ENCODE data around the gene KIF1B. TPM values are rescaled to one million over a fixed set of nuclear protein-coding genes. Genes with fewer than 3 reads are reported as not detected.
"Not testable (repeated sequence)": the region's sequence is repeated elsewhere in the genome, so short reads cannot be mapped to it uniquely, and the experiment has no call there.

The KIF1B gene
- total and polyA plus RNA-seq, 10 donors = 1.6 to 53.5 (median 34.5) TPM

DNA sequence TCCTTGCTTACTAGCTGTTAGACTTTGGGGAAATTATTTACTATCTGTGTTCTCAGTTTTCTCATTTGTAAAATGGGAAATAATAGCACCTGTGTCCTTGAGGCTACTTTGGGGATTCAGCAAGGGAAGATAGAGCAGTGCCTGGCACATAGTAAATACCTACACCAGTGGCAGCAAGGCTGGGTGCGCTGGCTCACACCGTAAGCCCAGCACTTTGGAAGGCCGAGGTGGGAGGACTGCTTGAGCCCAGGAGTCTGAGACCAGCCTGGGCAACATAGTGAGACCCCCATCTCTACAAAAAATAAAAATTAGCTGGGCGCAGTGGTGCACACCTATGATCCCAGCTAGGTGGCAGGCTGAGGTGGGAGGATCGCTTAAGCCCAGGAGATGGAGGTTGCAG lies 211.3 kb downstream of the KIF1B start:
- WGBS, 5 donors = 92 to 99% (median 95%) methylated on average over 5 of the region's 5 CpGs
- H3K27ac ChIP-seq = no peak overlapping the region
- no peak for TF ChIP-seq POLR2A (IDR thresholded peaks at IDR 0.05)
- TF ChIP-seq POLR2AphosphoS5 (IDR thresholded peaks at IDR 0.05) = no peak
- TF ChIP-seq, protein P1, sequence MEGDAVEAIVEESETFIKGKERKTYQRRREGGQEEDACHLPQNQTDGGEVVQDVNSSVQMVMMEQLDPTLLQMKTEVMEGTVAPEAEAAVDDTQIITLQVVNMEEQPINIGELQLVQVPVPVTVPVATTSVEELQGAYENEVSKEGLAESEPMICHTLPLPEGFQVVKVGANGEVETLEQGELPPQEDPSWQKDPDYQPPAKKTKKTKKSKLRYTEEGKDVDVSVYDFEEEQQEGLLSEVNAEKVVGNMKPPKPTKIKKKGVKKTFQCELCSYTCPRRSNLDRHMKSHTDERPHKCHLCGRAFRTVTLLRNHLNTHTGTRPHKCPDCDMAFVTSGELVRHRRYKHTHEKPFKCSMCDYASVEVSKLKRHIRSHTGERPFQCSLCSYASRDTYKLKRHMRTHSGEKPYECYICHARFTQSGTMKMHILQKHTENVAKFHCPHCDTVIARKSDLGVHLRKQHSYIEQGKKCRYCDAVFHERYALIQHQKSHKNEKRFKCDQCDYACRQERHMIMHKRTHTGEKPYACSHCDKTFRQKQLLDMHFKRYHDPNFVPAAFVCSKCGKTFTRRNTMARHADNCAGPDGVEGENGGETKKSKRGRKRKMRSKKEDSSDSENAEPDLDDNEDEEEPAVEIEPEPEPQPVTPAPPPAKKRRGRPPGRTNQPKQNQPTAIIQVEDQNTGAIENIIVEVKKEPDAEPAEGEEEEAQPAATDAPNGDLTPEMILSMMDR (IDR thresholded peaks at IDR 0.05 in 8 of 11, conservative IDR thresholded peaks at IDR 0.05 in 3 of 11) = no peak
- intact Hi-C loops (cut with DNase I; ENCODE audit: low total_unique reads) = no loop called here
- peaks cover 0 to 1% (median 0%) of the 10 kb centered on the region in 6 donors for H3K4me1 ChIP-seq
- peaks cover 0 to 63% (median 50%) of the 10 kb centered on the region in 6 donors for H3K36me3 ChIP-seq
- DNase-seq = no peak
- H3K27me3 ChIP-seq (replicated peaks in 1 of 7) = no peaks in the 10 kb centered on the region
- H3K9me3 ChIP-seq = no peaks in the 10 kb centered on the region
- H3K4me3 ChIP-seq = no peak overlapping the region

DNA sequence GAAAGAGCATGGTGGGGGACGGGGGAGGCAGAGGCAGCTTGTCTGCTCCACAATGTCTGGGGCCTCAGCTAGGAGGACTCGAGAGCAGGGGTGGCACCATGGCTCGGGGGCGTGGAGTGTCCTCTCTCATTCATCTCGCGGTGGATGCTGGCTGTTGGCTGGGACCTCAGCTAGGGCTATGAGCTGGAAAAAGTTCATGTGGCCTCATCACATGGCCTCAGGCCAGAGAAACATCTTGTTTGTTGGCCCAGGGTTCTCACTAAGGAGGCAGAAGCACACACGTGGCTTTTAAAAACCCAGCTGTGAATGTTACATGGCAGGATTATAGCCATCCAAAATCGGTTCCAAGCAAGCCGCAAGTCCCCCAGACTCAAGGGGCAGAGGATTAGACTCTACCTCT lies 213.7 kb downstream of the KIF1B start:
- TF ChIP-seq POLR2A (IDR thresholded peaks at IDR 0.05) (no peak), POLR2AphosphoS5 (IDR thresholded peaks at IDR 0.05) (no peak)
- TF ChIP-seq, protein P1 (IDR thresholded peaks at IDR 0.05 in 8 of 11, conservative IDR thresholded peaks at IDR 0.05 in 3 of 11) = no peak
- intact Hi-C loops (cut with DNase I; ENCODE audit: low total_unique reads) = no loop called here

DNA sequence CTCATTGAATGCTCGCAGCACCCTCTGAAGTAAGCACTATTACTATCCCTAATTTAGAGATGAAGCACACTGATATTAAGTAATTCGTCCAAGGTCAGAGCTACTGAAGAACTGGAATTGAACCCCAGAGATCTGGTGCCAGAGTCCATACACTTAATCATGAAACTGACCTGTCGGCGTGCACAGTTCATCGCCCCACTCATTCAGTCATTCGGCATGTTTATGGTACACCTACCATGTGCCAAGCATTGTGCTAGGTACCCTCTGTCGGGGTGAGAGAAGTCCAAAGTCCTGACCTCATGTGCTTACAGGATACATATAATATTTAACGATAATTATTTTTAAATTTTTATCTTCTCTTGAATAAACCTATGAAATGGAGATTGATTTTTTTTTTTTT lies 214.3 kb downstream of the KIF1B start:
- intact Hi-C loops (cut with DNase I; ENCODE audit: low total_unique reads) = loop anchor here (5.0 kb wide), 1 partner anchor 47 kb away; no protein-coding TSS in a partner anchor
- peak; percentile 10 for DNase-seq
- peaks cover 0 to 33% (median 20%) of the 10 kb centered on the region in 6 donors for H3K36me3 ChIP-seq

More for the DNA sequence above, 213.7 kb downstream of the KIF1B start:
- Histone ChIP-seq H3K4me1 (peaks cover 0 to 22% (median 8%) of the 10 kb centered on the region in 6 donors), H3K36me3 (peaks cover 0 to 39% (median 26%) of the 10 kb centered on the region in 6 donors), H3K27me3 (replicated peaks in 1 of 7) (no peaks in the 10 kb centered on the region), H3K27ac (no peak overlapping the region), H3K4me3 (no peak overlapping the region), H3K9me3 (no peaks in the 10 kb centered on the region)
- 80 to 91% (median 83%) methylated on average over 9 of the region's 9 CpGs for WGBS, 5 donors
- peak; percentile 53 for DNase-seq

DNA sequence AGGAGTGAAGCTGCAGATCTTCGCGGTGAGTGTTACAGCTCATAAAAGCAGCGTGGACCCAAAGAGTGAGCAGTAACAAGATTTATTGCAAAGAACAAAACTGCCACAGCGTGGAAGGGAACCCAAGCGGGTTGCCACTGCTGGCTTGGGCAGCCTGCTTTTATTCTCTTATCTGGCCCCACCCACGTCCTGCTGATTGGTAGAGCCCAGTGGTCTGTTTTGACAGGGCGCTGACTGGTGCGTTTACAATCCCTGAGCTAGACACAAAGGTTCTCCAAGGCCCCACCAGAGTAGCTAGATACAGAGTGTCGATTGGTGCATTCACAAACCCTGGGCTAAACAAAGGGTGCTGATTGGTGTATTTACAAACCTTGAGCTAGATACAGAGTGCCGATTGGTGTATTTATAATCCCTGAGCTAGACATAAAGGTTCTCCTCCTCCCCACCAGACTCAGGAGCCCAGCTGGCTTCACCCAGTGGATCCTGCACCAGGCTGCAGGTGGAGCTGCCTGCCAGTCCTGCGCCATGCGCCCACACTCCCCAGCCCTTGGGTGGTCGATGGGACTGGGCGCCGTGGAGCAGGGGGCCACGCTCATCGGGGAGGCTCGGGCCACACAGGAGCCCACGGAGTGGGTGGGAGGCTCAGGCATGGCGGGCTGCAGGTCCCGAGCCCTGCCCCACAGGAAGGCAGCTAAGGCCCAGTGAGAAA lies 215.6 kb downstream of the KIF1B start:
- H3K27me3 ChIP-seq (replicated peaks in 1 of 7); H3K4me3 ChIP-seq; H3K27ac ChIP-seq; H3K9me3 ChIP-seq: not testable (repeated sequence)
- WGBS, 5 donors = 83 to 89% (median 87%) methylated on average over 7 to 21 of the region's 21 CpGs
- H3K36me3 ChIP-seq = peaks cover 0 to 20% (median 6%) of the 10 kb centered on the region in 6 donors
- intact Hi-C loops (cut with DNase I; ENCODE audit: low total_unique reads) = loop anchor here (5.0 kb wide), 1 partner anchor 49 kb away; no protein-coding TSS in a partner anchor
- peak; percentile 72 for DNase-seq
- peaks cover 1 to 37% (median 18%) of the 10 kb centered on the region in 6 donors for H3K4me1 ChIP-seq

More for the DNA sequence above, 214.3 kb downstream of the KIF1B start:
- Histone ChIP-seq H3K27ac (no peak overlapping the region), H3K27me3 (replicated peaks in 1 of 7) (no peaks in the 10 kb centered on the region), H3K4me1 (peaks cover 0 to 27% (median 10%) of the 10 kb centered on the region in 6 donors), H3K4me3 (no peak overlapping the region), H3K9me3 (no peaks in the 10 kb centered on the region)
- TF ChIP-seq, protein P1 (IDR thresholded peaks at IDR 0.05 in 8 of 11, conservative IDR thresholded peaks at IDR 0.05 in 3 of 11) = no peak
- TF ChIP-seq POLR2A (IDR thresholded peaks at IDR 0.05) = no peak
- 89 to 97% (median 93%) methylated on average over 8 of the region's 8 CpGs for WGBS, 5 donors

DNA sequence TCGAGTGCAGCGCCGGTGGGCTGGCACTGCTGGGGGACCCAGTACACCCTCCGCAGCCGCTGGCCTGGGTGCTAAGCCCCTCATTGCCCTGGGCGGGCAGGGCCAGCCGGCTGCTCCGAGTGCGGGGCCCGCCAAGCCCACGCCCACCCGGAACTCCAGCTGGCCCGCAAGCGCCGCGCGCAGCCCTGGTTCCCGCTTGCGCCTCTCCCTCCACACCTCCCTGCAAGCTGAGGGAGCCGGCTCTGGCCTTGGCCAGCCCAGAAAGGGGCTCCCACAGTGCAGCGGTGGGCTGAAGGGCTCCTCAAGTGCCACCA lies 216.1 kb downstream of the KIF1B start:
- 87 to 99% (median 96%) methylated on average over 4 to 21 of the region's 21 CpGs; no CpG with 5 or more reads in 1 of the 5 donors for WGBS, 5 donors
- not testable (repeated sequence) for H3K4me3 ChIP-seq; H3K27me3 ChIP-seq (replicated peaks in 1 of 7); H3K9me3 ChIP-seq
- Histone ChIP-seq H3K4me1 (peaks cover 6 to 42% (median 23%) of the 10 kb centered on the region in 6 donors), H3K36me3 (peaks cover 0 to 15% (median 2%) of the 10 kb centered on the region in 6 donors), H3K27ac (peak overlapping the region in 1 of 8 donors; percentile 23)
- intact Hi-C loops (cut with DNase I; ENCODE audit: low total_unique reads) = loop anchor here (5.0 kb wide), 1 partner anchor 49 kb away; no protein-coding TSS in a partner anchor
- DNase-seq = peak; percentile 70
